Keratinocyte (primary cell): Measurements from ENCODE around the gene KRT2.

ENCODE experiments used
- EZH2 ChIP-seq: IDR thresholded peaks from one replicate; pipeline ENCODE4 v1.6.1; 2012; ENCODE audit warnings: inconsistent platforms, mild to moderate bottlenecking, low read length, moderate library complexity
- TF ChIP-seq, protein P1 (sequence below), 3 experiments: IDR thresholded peaks in 1 of 3; conservative IDR thresholded peaks in 1 of 3; optimal IDR thresholded peaks in 1 of 3; 2 replicates in 2 of 3; 3 replicates in 1 of 3; pipeline versions ENCODE3 to v1.5.1; 2011; ENCODE audit warnings: low read length in 3 of 3, mild to moderate bottlenecking in 3 of 3, moderate library complexity in 2 of 3, control low read depth in 1 of 3, inconsistent platforms in 1 of 3; ENCODE audit not compliant: insufficient read depth in 2 of 3; ENCODE audit errors: extremely low read depth in 1 of 3

DNA sequence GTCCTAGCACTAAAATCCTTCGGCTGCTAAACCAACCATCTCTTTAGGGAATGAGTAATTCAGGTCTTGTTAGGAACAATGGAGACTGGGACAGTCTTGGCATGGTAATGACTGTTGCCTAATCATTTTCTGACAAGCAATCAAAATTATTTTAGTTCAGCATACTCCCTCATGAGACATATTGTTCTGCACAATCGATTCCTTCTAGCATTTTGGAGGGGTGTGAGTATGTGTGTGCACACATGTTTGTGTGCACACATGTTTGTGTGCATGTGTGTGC is 30.3 kb upstream of the KRT2 start:
- TF ChIP-seq, protein P1, sequence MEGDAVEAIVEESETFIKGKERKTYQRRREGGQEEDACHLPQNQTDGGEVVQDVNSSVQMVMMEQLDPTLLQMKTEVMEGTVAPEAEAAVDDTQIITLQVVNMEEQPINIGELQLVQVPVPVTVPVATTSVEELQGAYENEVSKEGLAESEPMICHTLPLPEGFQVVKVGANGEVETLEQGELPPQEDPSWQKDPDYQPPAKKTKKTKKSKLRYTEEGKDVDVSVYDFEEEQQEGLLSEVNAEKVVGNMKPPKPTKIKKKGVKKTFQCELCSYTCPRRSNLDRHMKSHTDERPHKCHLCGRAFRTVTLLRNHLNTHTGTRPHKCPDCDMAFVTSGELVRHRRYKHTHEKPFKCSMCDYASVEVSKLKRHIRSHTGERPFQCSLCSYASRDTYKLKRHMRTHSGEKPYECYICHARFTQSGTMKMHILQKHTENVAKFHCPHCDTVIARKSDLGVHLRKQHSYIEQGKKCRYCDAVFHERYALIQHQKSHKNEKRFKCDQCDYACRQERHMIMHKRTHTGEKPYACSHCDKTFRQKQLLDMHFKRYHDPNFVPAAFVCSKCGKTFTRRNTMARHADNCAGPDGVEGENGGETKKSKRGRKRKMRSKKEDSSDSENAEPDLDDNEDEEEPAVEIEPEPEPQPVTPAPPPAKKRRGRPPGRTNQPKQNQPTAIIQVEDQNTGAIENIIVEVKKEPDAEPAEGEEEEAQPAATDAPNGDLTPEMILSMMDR (optimal IDR thresholded peaks at IDR 0.05 in 1 of 3, IDR thresholded peaks at IDR 0.05 in 1 of 3, conservative IDR thresholded peaks at IDR 0.05 in 1 of 3; ENCODE audit: extremely low read depth in 1 of 3, insufficient read depth in 2 of 3, low read length in 3 of 3): no peak
- no peak for TF ChIP-seq EZH2
